CD1c-positive myeloid dendritic cell (primary cell): ENCODE measurements around the gene PIK3CD.

ENCODE experiments used
- DNase-seq: peaks from one replicate; pipeline ENCODE4 v3.0.0-alpha.2; 2016; ENCODE audit errors: extremely low spot score

PIK3CD gene

GRCh38 chr1:9651565-9652378, at the start of gene PIK3CD:
PIK3CD (plus strand) TSS chr1:9651731; CDS start chr1:9710456, 58,725 bp downstream.
- peak; percentile 77 for DNase-seq

GRCh38 chr1:9601942-9602793, 49.4 kb upstream of the PIK3CD start:
- DNase-seq: no peak

GRCh38 chr1:9602794-9603167, 48.8 kb upstream of the PIK3CD start:
- DNase-seq: no peak

GRCh38 chr1:9603307-9603706, 48.2 kb upstream of the PIK3CD start:
- no peak for DNase-seq

GRCh38 chr1:9603766-9604753, 47.5 kb upstream of the PIK3CD start:
- no peak for DNase-seq

GRCh38 chr1:9604836-9605235, 46.7 kb upstream of the PIK3CD start:
- no peak for DNase-seq

GRCh38 chr1:9605946-9606455, 45.5 kb upstream of the PIK3CD start:
- no peak for DNase-seq

GRCh38 chr1:9606458-9606857, 45.1 kb upstream of the PIK3CD start:
- no peak for DNase-seq

GRCh38 chr1:9606948-9607347, 44.6 kb upstream of the PIK3CD start:
- DNase-seq: no peak

GRCh38 chr1:9607352-9607751, 44.2 kb upstream of the PIK3CD start:
- no peak for DNase-seq

GRCh38 chr1:9609998-9610397, 41.5 kb upstream of the PIK3CD start:
- DNase-seq: no peak

GRCh38 chr1:9610548-9610947, 41.0 kb upstream of the PIK3CD start:
- DNase-seq: no peak

GRCh38 chr1:9611716-9612115, 39.8 kb upstream of the PIK3CD start:
- DNase-seq: no peak

GRCh38 chr1:9612162-9612845, 39.2 kb upstream of the PIK3CD start:
- DNase-seq: no peak

GRCh38 chr1:9612871-9613624, 38.5 kb upstream of the PIK3CD start:
- no peak for DNase-seq

GRCh38 chr1:9613625-9614299, 37.8 kb upstream of the PIK3CD start:
- no peak for DNase-seq

GRCh38 chr1:9615316-9616063, 36.0 kb upstream of the PIK3CD start:
- DNase-seq: peak; percentile 57

- no peak for DNase-seq
These were observed 32.4 kb upstream of the PIK3CD start for GRCh38 chr1:9618909-9619679.
